Right lobe of liver (tissue), 6 donors: ENCODE data around the gene FIBIN. TPM values are rescaled to one million over a fixed set of nuclear protein-coding genes. Genes with fewer than 3 reads are reported as not detected.

Experiments
- ATAC-seq, 4 donors: fragments of 200-7000 bp; cut with Tn5 transposase; one replicate each; pipeline ENCODE4 v1.9.1; 2020; ENCODE audit warnings: mild to moderate bottlenecking in 4 of 4, moderate library complexity in 4 of 4
- DNase-seq, 3 donors: peaks; one replicate each; pipeline ENCODE4 v3.0.0-alpha.2; 2020
- H3K27ac ChIP-seq, 3 donors: fragments of 200-600 bp; one replicate each; pipeline ENCODE4 v1.8.0; 2022
- H3K27me3 ChIP-seq, 2 donors: fragments of 200-600 bp; one replicate each; pipeline ENCODE4 v1.8.0; 2022
- H3K36me3 ChIP-seq, 4 donors: fragments of 200-600 bp; sonication (generic) in 1 of 4; one replicate each; pipeline versions ENCODE4 v1.5.1 to v1.8.0; 2017 to 2022; ENCODE audit warnings: control low read depth in 1 of 4
- H3K4me1 ChIP-seq, 4 donors: fragments of 200-600 bp; sonication (generic) in 1 of 4; one replicate each; pipeline versions ENCODE4 v1.5.1 to v1.8.0; 2017 to 2022; ENCODE audit warnings: control low read depth in 1 of 4
- H3K4me3 ChIP-seq, 3 donors: fragments of 200-600 bp; one replicate each; pipeline ENCODE4 v1.8.0; 2022
- H3K9me3 ChIP-seq, 4 donors: fragments of 200-600 bp; sonication (generic) in 1 of 4; one replicate each; pipeline versions ENCODE4 v1.5.1 to v1.8.0; 2017 to 2022; ENCODE audit warnings: control low read depth in 1 of 4
- POLR2A ChIP-seq: fragments of 450-650 bp; IDR thresholded peaks from one replicate; pipeline ENCODE4 v1.6.1; 2017; ENCODE audit warnings: antibody characterized with exemption, mild to moderate bottlenecking
- WGBS: methylation state at CpG from one replicate; pipeline ENCODE4 v1.1.6; 2018; ENCODE audit warnings: low coverage, low lambda C conversion rate; ENCODE audit not compliant: insufficient coverage; ENCODE audit errors: missing lambda C conversion rate; 5-methylcytosine and 5-hydroxymethylcytosine counted together
- intact Hi-C, 2 donors: fragments of 100-400 bp; cut with DNase I; formaldehyde crosslinking; loops; one replicate each; pipeline versions ENCODE4 v1.11.2 to v1.14.1; 2022
- total RNA-seq, 6 experiments: library from RNA; depleted of rRNA in 2 of 6; stranded (reverse); fragments of >200 nt in 2 of 6; fragmentation: NEBNext Ultra II Directional in 3 of 6; extraction: Animal tissue kit (Norgen Biotek cat#: 25700) in 3 of 6; gene quantifications; one replicate each; pipeline versions ENCODE4 v1.1.0 to v1.2.4, GENCODE V29; 2016 to 2023
- TF ChIP-seq, protein P1 (sequence below), 4 donors: fragments of 200-600 bp in 3 of 4; fragments of 450-650 bp in 1 of 4; IDR thresholded peaks; one replicate each; pipeline versions ENCODE4 v1.5.1 to v1.8.0; 2016 to 2022; ENCODE audit warnings: antibody characterized with exemption in 4 of 4, mild to moderate bottlenecking in 2 of 4
- donor health status: DM: no; HTN: yes; CAD: no.
- donor health status: DM: no; HTN: no; CAD: no.
- donor health status: DM: no; HTN: no; CAD: no.
- donor health status: DM: no; HTN: yes; CAD: no.
- donor health status: DM: no; HTN: yes; CAD: no.

The FIBIN gene
- total RNA-seq, 6 experiments from 2014 or later: 0.87 to 1.6 (median 1.1) TPM

DNA sequence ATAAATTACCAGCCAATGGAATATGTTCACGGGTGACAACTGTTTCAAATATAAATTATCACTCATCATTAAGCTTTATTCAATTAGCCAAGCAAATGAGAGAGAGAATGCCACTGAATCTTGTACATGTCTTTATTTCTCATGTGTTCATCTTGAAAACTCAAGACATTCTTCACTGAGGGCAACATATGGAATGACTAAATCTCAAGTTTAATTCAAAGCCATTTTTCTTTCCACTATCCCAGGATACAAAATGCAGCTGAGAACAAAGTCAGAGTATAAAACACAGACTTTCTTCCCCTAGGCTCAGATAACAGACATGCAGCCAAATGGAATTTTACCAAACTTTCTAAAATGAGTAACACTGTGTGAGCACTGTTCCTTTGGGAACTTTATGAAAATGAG is 34.7 kb downstream of the FIBIN start:
- Histone ChIP-seq H3K27me3 (no peaks in the 10 kb centered on the region), H3K9me3 (no peaks in the 10 kb centered on the region), H3K36me3 (no peaks in the 10 kb centered on the region), H3K27ac (no peak overlapping the region), H3K4me3 (no peak overlapping the region), H3K4me1 (peaks cover 0 to 19% (median 5%) of the 10 kb centered on the region in 4 donors)
- no peak for ATAC-seq
- intact Hi-C loops: no loop called here
- WGBS: 86% methylated on average over 1 of the region's 1 CpG
- TF ChIP-seq, protein P1, sequence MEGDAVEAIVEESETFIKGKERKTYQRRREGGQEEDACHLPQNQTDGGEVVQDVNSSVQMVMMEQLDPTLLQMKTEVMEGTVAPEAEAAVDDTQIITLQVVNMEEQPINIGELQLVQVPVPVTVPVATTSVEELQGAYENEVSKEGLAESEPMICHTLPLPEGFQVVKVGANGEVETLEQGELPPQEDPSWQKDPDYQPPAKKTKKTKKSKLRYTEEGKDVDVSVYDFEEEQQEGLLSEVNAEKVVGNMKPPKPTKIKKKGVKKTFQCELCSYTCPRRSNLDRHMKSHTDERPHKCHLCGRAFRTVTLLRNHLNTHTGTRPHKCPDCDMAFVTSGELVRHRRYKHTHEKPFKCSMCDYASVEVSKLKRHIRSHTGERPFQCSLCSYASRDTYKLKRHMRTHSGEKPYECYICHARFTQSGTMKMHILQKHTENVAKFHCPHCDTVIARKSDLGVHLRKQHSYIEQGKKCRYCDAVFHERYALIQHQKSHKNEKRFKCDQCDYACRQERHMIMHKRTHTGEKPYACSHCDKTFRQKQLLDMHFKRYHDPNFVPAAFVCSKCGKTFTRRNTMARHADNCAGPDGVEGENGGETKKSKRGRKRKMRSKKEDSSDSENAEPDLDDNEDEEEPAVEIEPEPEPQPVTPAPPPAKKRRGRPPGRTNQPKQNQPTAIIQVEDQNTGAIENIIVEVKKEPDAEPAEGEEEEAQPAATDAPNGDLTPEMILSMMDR (IDR thresholded peaks at IDR 0.05): no peak
- TF ChIP-seq POLR2A: no peak
- DNase-seq: no peak

DNA sequence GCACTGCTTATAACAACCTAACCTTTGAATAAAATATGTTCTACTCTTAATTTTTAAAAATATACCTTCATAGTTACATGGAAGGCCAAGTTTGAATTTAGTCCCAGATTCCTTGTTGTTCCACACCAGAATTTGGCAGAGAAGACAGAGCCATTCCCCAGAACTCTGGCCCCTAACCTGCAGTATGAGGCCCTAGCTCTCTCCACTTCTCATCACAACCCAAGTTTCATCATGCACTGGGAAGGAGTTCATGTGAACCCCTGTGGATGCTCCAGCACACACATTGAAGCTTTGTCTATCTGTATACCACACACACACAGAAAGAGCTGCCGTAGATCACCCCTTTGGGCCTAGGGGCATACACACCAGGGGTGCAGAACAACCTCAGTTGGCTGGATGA is 36.1 kb downstream of the FIBIN start:
- intact Hi-C loops: no loop called here
- Histone ChIP-seq H3K27me3 (no peaks in the 10 kb centered on the region), H3K36me3 (no peaks in the 10 kb centered on the region), H3K27ac (no peak overlapping the region), H3K4me1 (peaks cover 0 to 11% (median 1%) of the 10 kb centered on the region in 4 donors), H3K4me3 (no peak overlapping the region), H3K9me3 (no peaks in the 10 kb centered on the region)
- ATAC-seq: no peak
- TF ChIP-seq, protein P1 (IDR thresholded peaks at IDR 0.05): no peak
- no peak for TF ChIP-seq POLR2A
- DNase-seq: no peak
- WGBS: 100% methylated on average over 1 of the region's 1 CpG

DNA sequence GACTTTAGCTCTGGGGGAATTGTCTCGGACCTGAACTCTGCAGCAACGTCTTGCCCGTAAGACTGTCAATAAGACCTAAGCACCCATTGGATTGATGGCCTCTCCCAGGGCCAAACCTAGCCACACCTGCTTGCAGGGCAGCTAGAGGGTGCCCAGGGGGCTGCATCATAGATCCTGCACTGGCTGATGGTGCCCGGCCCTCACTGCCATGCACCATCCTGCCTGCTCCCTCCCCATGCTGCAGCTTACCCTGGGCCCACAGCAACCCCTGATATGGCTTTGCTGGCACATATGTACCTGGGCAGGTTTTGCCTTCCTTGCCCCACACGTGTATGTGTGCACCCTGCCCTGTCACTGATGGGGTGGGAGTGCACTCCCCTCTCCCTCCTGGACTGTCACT is 37.8 kb downstream of the FIBIN start:
- no peak for TF ChIP-seq POLR2A
- TF ChIP-seq, protein P1 (IDR thresholded peaks at IDR 0.05): no peak
- no CpG with 5 or more reads among the region's 5 CpGs for WGBS
- H3K4me1 ChIP-seq: no peaks in the 10 kb centered on the region
- H3K27ac ChIP-seq: no peak overlapping the region
- no peak overlapping the region for H3K4me3 ChIP-seq
- no peaks in the 10 kb centered on the region for H3K36me3 ChIP-seq
- ATAC-seq (peak in 1 of 4 donors; percentile 16), DNase-seq (no peak)
- no peaks in the 10 kb centered on the region for H3K9me3 ChIP-seq
- intact Hi-C loops: no loop called here
- H3K27me3 ChIP-seq: no peaks in the 10 kb centered on the region

DNA sequence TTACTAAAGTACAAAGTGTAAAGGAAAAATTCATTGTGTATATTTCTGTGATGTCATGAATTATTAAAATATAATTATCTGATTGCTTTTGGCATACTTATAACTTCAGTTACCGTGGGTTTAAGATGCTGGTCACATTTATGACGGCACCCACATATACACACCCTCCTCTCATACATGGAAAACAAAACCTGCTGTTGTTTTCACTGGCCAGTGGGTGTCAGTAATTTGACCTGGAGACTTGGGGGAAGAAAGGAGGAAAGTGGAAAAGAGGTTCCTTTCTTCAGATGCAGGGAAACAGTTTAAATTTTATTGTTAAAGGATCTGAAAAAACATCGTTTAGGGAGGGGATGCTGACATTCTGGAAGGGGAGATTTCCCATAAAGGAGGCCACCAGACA is 46.0 kb downstream of the FIBIN start:
- Histone ChIP-seq H3K27ac (no peak overlapping the region), H3K4me1 (peaks cover 0 to 18% (median 6%) of the 10 kb centered on the region in 4 donors), H3K9me3 (no peaks in the 10 kb centered on the region), H3K36me3 (no peaks in the 10 kb centered on the region), H3K27me3 (no peaks in the 10 kb centered on the region), H3K4me3 (no peak overlapping the region)
- TF ChIP-seq, protein P1 (IDR thresholded peaks at IDR 0.05): peak in 3 of 4 donors; percentile 12 to 31 (median 20)
- no peak for TF ChIP-seq POLR2A
- intact Hi-C loops: no loop called here
- ATAC-seq (peak; percentile 24 to 70 (median 54)), DNase-seq (no peak)
- WGBS: 45% methylated on average over 3 of the region's 3 CpGs
